ENCODE data around the gene PRMT2. TPM values are rescaled to one million over a fixed set of nuclear protein-coding genes. Genes with fewer than 3 reads are reported as not detected.

PRMT2 gene
- total RNA-seq, 2 donors from 2014 or later, result 60.9 to 67.8 TPM

DNA sequence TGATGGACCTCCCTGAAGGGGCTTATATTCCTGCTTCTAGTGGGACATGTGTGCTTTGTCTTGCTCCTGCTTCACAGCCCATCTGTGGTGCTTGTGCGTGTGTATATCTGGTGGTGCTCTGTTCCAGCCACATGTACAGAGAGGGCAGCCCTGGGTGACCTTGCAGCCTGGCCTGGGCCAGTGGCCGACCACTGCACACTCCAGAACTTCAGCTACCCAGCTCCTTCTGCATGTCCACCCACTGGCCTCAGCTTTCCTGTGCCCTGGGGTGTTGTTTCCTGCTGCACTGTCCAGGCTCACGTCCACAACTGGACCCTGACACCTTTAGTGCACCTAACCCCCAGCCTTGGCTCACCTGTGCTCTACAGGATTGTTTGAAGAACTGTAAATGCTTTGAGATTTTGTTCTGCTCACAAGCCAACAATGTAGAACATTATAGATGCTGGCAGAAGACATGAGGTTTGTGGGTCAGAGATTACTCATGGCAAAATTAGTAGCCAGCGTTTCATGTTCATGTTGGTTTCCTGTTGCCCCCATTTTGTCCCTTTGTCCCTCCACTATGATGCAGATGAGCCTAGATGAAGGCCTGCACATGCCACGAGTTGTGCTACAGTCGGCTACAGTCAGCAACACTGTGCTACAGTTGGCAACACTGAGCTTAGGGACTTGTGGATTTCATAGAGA, 25.3 kb upstream of the PRMT2 start:
- no peak overlapping the region for H3K9ac ChIP-seq (ENCODE audit: low read depth in 2 of 2, low read length in 2 of 2)
- TF ChIP-seq CTCF (IDR thresholded peaks at IDR 0.05), result no peak
- no peaks in the 10 kb centered on the region for H3K9me3 ChIP-seq
- H3K36me3 ChIP-seq, result no peaks in the 10 kb centered on the region
- H3K27me3 ChIP-seq, result no peaks in the 10 kb centered on the region
- no peak overlapping the region for H3K27ac ChIP-seq
- intact Hi-C loops (cut with DNase I), result no loop called here
- no peak for DNase-seq
- H3K4me3 ChIP-seq, result no peak overlapping the region
- no peaks in the 10 kb centered on the region for H3K4me1 ChIP-seq

DNA sequence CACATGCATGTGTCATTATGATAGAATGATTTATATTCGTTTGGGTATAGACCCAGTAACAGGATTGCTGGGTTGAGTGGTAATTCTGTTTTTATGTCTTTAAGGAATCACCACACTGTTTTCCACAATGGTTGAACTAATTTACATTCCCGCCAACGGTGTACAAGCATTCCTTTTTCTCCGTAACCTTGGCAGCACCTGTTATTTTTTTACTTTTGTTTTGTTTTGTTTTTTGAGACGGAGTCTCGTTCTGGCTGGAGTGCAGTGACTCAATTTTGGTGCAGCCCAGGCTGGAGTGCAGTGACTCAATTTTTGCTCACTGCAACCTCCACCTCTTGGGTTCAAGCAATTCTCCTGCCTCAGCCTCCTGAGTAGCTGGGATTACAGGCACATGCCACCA, 22.1 kb upstream of the PRMT2 start:
- no peaks in the 10 kb centered on the region for H3K9me3 ChIP-seq
- no peak overlapping the region for H3K27ac ChIP-seq
- no peak for DNase-seq
- intact Hi-C loops (cut with DNase I), result no loop called here
- H3K36me3 ChIP-seq, result no peaks in the 10 kb centered on the region
- H3K9ac ChIP-seq (ENCODE audit: low read depth in 2 of 2, low read length in 2 of 2), result no peak overlapping the region
- H3K4me1 ChIP-seq, result no peaks in the 10 kb centered on the region
- no peak overlapping the region for H3K4me3 ChIP-seq
- TF ChIP-seq CTCF (IDR thresholded peaks at IDR 0.05), result no peak
- H3K27me3 ChIP-seq, result no peaks in the 10 kb centered on the region

DNA sequence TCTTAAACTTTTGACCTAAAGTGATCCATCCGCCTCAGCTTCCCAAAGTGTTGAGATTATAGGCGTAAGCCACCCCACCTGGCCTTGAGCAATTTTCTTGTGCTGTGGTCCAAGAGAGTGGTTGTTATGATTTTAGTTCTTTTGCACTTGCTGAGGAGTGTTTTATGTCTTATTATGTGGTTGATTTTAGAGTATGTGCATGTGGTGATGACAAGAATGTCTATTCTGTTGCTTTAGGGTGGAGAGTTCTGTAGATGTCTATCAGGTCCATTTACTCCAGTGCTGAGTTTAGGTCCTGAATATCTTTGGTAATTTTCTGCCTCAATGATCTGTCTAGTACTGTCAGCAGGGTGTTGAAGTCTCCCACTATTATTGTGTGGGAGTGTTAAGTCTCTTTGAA, 19.4 kb upstream of the PRMT2 start:
- intact Hi-C loops (cut with DNase I), result no loop called here
- Histone ChIP-seq H3K4me1 (no peaks in the 10 kb centered on the region), H3K9me3 (no peaks in the 10 kb centered on the region), H3K36me3 (no peaks in the 10 kb centered on the region), H3K4me3 (no peak overlapping the region), H3K27ac (no peak overlapping the region), H3K9ac (ENCODE audit: low read depth in 2 of 2, low read length in 2 of 2) (no peak overlapping the region), H3K27me3 (no peaks in the 10 kb centered on the region)
- DNase-seq, result no peak
- TF ChIP-seq CTCF (IDR thresholded peaks at IDR 0.05), result no peak

GRCh38 chr21:46616656-46617055, 18.8 kb upstream of the PRMT2 start:
- H3K27ac ChIP-seq, result no peak overlapping the region
- intact Hi-C loops (cut with DNase I), result no loop called here
- H3K4me3 ChIP-seq, result no peak overlapping the region
- no peak overlapping the region for H3K9ac ChIP-seq (ENCODE audit: low read depth in 2 of 2, low read length in 2 of 2)
- no peaks in the 10 kb centered on the region for H3K27me3 ChIP-seq
- H3K36me3 ChIP-seq, result no peaks in the 10 kb centered on the region
- no peaks in the 10 kb centered on the region for H3K9me3 ChIP-seq
- TF ChIP-seq CTCF (IDR thresholded peaks at IDR 0.05), result no peak
- no peaks in the 10 kb centered on the region for H3K4me1 ChIP-seq
- no peak for DNase-seq

DNA sequence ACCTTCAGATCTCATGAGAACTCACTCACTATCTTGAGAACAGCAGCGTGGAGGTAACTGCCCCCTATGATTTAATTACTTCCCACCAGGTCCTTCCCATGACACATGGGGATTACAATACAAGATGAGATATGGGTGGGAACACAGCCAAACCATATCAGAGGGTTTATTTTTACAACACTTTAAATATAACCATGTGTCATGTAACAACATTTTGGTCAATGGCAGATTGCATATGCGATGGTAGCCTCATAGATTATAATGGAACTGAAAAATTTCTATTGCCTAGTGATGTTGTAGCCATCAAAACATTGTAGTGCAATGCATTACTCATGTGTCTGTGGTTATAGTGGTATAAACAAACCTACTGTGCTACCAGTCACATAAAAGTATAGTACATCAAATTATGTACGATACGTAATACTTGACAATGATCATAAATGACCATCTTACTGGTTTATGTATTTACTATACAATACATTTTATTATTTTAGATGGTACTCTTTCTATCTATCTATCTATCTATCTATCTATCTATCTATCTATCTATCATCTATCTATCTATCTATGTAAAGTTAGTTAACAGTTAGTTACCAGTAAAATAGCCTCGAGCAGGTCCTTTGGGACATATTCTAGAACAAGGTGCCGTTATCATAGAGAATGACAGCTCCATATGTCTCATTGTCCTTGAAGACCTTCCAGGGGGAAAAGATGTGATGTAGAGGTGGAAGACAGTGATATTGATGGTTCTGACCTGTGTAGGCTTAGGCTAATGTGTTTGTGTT, 18.0 kb upstream of the PRMT2 start:
- TF ChIP-seq CTCF (IDR thresholded peaks at IDR 0.05), result no peak
- Histone ChIP-seq H3K36me3 (no peaks in the 10 kb centered on the region), H3K9me3 (no peaks in the 10 kb centered on the region), H3K4me1 (no peaks in the 10 kb centered on the region), H3K27me3 (no peaks in the 10 kb centered on the region), H3K27ac (no peak overlapping the region), H3K4me3 (no peak overlapping the region), H3K9ac (ENCODE audit: low read depth in 2 of 2, low read length in 2 of 2) (no peak overlapping the region)
- DNase-seq, result no peak
- intact Hi-C loops (cut with DNase I), result no loop called here

Data from colonic mucosa (tissue), 4 donors.